Neural cell (in vitro differentiated cells): Measurements from ENCODE around the gene ZCCHC17.

ENCODE experiments used
- EP300 ChIP-seq: fragments of 450-650 bp; conservative IDR thresholded peaks from 2 replicates; pipeline ENCODE4 v1.6.1; 2014; ENCODE audit warnings: antibody characterized with exemption, mild to moderate bottlenecking, moderate library complexity; ENCODE audit not compliant: poor library complexity, severe bottlenecking
- EZH2 ChIP-seq: fragments of 200-600, 300-800 bp; shearing (Covaris generic), sonication (generic); IDR thresholded peaks from 2 replicates; pipeline ENCODE4 v1.6.1; 2014; ENCODE audit warnings: antibody characterized with exemption, low read length, borderline replicate concordance, mild to moderate bottlenecking; ENCODE audit not compliant: insufficient read depth, poor library complexity, severe bottlenecking
- MXI1 ChIP-seq: fragments of 450-650 bp; conservative IDR thresholded peaks from 2 replicates; pipeline ENCODE4 v1.6.1; 2014; ENCODE audit warnings: antibody characterized with exemption, mild to moderate bottlenecking; ENCODE audit not compliant: poor library complexity, severe bottlenecking
- POLR2AphosphoS5 ChIP-seq: IDR thresholded peaks from 2 replicates; pipeline ENCODE4 v1.6.1; 2012
- RAD21 ChIP-seq: fragments of 450-650 bp; conservative IDR thresholded peaks from 2 replicates; pipeline ENCODE4 v1.6.1; 2014; ENCODE audit warnings: antibody characterized with exemption, mild to moderate bottlenecking, moderate library complexity
- REST ChIP-seq: IDR thresholded peaks from 2 replicates; pipeline ENCODE4 v1.6.1; 2012; ENCODE audit warnings: borderline replicate concordance
- TF ChIP-seq, protein P1 (sequence below): fragments of 450-650 bp; IDR thresholded peaks from 2 replicates; pipeline ENCODE4 v1.5.1; 2014; ENCODE audit warnings: antibody characterized with exemption, mild to moderate bottlenecking, moderate library complexity; ENCODE audit not compliant: poor library complexity, severe bottlenecking

DNA sequence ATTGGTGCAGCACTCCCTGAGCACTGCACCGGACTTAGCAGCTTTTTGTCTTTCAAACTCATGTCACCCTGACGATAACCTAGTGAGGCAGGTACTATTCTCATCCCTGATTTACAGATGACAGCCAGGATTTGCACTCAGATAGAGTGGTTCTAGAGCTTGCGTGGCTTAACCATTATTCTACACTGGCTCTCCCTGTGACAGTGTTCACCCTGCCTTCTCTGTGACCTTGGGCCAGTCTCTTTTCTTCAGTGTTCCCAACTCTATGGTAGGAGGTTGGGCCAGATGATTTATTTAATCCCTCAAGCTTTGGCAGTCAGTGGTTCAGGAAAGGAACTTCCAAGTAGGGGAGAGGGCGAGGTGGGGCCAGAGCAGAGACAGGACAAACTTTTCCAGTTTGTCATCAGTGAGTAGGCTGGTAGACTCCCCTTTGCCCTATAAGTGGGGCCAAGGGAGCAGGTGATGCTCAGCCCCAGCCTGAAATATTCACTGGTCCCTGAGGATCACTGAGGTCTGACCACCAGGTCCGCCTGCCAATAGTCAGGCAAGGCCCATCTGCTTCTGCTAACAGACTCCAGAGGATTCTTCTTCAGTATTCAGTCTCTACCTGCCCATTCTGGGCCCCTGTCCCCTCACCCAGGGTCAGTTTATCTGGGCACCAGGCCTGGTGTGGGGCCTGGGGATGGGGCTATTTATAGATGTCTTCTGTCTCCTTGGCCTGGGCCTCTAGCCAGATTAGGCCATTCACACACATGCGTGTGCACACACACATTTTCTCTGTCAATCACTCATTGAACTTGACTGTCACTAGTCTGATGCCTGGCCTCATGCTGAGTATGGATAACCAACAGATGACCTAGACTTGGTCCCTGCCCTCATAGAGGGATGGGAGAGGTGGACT lies 84.8 kb downstream of the ZCCHC17 start:
- TF ChIP-seq, protein P1, sequence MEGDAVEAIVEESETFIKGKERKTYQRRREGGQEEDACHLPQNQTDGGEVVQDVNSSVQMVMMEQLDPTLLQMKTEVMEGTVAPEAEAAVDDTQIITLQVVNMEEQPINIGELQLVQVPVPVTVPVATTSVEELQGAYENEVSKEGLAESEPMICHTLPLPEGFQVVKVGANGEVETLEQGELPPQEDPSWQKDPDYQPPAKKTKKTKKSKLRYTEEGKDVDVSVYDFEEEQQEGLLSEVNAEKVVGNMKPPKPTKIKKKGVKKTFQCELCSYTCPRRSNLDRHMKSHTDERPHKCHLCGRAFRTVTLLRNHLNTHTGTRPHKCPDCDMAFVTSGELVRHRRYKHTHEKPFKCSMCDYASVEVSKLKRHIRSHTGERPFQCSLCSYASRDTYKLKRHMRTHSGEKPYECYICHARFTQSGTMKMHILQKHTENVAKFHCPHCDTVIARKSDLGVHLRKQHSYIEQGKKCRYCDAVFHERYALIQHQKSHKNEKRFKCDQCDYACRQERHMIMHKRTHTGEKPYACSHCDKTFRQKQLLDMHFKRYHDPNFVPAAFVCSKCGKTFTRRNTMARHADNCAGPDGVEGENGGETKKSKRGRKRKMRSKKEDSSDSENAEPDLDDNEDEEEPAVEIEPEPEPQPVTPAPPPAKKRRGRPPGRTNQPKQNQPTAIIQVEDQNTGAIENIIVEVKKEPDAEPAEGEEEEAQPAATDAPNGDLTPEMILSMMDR = no peak
- TF ChIP-seq POLR2AphosphoS5 (no peak), EP300 (no peak), MXI1 (no peak), REST (no peak), EZH2 (no peak), RAD21 (no peak)
